ENCODE data around the gene IGFBP1. TPM values are rescaled to one million over a fixed set of nuclear protein-coding genes. Genes with fewer than 3 reads are reported as not detected.

The IGFBP1 gene
- total and polyA plus RNA-seq, 9 of the 15 experiments (the other 6 are each of a cell fraction or from before 2014, with no cell fraction given) = not detected

GRCh38 chr7:45898222-45898621, 9.9 kb downstream of the IGFBP1 start:
- Histone ChIP-seq H2AFZ (ENCODE audit: low read depth, low read length) (no peak overlapping the region), H3K9me1 (ENCODE audit: control insufficient read depth, insufficient read depth, low read length) (no peaks in the 10 kb centered on the region), H3K4me1 (replicated peaks in 1 of 2; ENCODE audit: control insufficient read depth in 2 of 2, insufficient read depth in 2 of 2, low read length in 2 of 2) (no peaks in the 10 kb centered on the region), H4K20me1 (replicated peaks; ENCODE audit: control insufficient read depth, insufficient read depth, low read length) (no peaks in the 10 kb centered on the region), H3K27me3 (ENCODE audit: control insufficient read depth in 2 of 2, insufficient read depth in 2 of 2, low read length in 2 of 2) (no peaks in the 10 kb centered on the region), H3K9ac (ENCODE audit: insufficient read depth in 1 of 2, low read depth in 2 of 2, low read length in 2 of 2) (no peak overlapping the region), H3K4me3 (no peak overlapping the region), H3K9me3 (replicated peaks; ENCODE audit: control insufficient read depth, insufficient read depth, low read depth, low read length) (no peaks in the 10 kb centered on the region), H3K36me3 (ENCODE audit: control insufficient read depth, insufficient read depth, low read length) (no peaks in the 10 kb centered on the region), H3K79me2 (ENCODE audit: control insufficient read depth, insufficient read depth, low read length) (no peaks in the 10 kb centered on the region), H3K27ac (ENCODE audit: extremely low read depth, low read depth, low read length) (no peak overlapping the region), H3K4me2 (ENCODE audit: insufficient read depth, low read length) (no peak overlapping the region)
- POLR2A ChIA-PET = no interaction called here
- intact Hi-C loops (cut with micrococcal nuclease) (no loop called here), in situ Hi-C loops (cut with MboI) (no loop called here)
- BruUV-seq (replicated peaks) = no TSS peak
- DNase-seq (ENCODE audit: extremely low read depth in 1 of 4, low spot score in 3 of 4) = no peak
- 0% methylated on average over 2 of the region's 2 CpGs for WGBS (ENCODE audit: insufficient coverage, low coverage, missing lambda C conversion rate)
- ATAC-seq = no peak
- TF ChIP-seq, protein P1, sequence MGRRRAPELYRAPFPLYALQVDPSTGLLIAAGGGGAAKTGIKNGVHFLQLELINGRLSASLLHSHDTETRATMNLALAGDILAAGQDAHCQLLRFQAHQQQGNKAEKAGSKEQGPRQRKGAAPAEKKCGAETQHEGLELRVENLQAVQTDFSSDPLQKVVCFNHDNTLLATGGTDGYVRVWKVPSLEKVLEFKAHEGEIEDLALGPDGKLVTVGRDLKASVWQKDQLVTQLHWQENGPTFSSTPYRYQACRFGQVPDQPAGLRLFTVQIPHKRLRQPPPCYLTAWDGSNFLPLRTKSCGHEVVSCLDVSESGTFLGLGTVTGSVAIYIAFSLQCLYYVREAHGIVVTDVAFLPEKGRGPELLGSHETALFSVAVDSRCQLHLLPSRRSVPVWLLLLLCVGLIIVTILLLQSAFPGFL (CRISPR knock-in tag; IDR thresholded peaks at IDR 0.05) = no peak
- TF ChIP-seq JUNB (CRISPR knock-in tag; conservative IDR thresholded peaks at IDR 0.05) (no peak), STAG1 (CRISPR knock-in tag; IDR thresholded peaks at IDR 0.05; ENCODE audit: borderline replicate concordance) (no peak), POLR2H (tag; IDR thresholded peaks at IDR 0.05; ENCODE audit: low read depth) (no peak)
- CTCF ChIA-PET (ENCODE audit: low intra/inter-chr PET ratio) = no interaction called here
- no peak for FAIRE-seq

DNA sequence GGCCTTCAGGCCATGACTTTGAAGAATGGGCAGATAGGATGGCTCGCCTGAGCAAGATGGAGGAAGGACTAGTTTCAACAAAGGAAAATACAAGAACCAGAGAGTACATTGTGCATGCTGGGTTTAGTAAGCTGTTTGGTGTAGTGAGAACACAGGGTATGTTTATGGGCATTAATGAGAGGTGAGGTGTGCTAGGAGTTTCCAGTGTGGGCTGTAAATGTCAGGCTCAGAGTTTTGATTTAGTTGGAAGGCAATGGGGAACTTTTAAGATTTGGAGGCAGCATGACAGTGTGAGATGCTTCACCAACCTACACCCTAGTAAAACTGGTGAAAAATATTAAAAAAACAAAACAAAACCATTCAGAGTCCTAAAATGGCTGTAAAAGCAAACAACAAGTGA, 13.3 kb downstream of the IGFBP1 start:
- no peaks in the 10 kb centered on the region for H3K9me3 ChIP-seq (replicated peaks; ENCODE audit: control insufficient read depth, insufficient read depth, low read depth, low read length)
- no peak overlapping the region for H3K4me2 ChIP-seq (ENCODE audit: insufficient read depth, low read length)
- TF ChIP-seq TCFL5 (CRISPR knock-in tag; conservative IDR thresholded peaks at IDR 0.05) (no peak), U2AF1 (optimal IDR thresholded peaks at IDR 0.05; ENCODE audit: low read depth, low read length) (no peak), FOXM1 (IDR thresholded peaks at IDR 0.05; ENCODE audit: low read depth) (no peak), FOXM1 (CRISPR knock-in tag; IDR thresholded peaks at IDR 0.05; ENCODE audit: low read depth) (no peak), FIP1L1 (IDR thresholded peaks at IDR 0.05; ENCODE audit: low read depth, low read length, poor library complexity, severe bottlenecking) (no peak), USF1 (CRISPR knock-in tag; IDR thresholded peaks at IDR 0.05) (no peak), IRF9 (tag; IDR thresholded peaks at IDR 0.05) (no peak)
- no peak overlapping the region for H3K9ac ChIP-seq (ENCODE audit: insufficient read depth in 1 of 2, low read depth in 2 of 2, low read length in 2 of 2)
- no peaks in the 10 kb centered on the region for H3K36me3 ChIP-seq (ENCODE audit: control insufficient read depth, insufficient read depth, low read length)
- no peak overlapping the region for H2AFZ ChIP-seq (ENCODE audit: low read depth, low read length)
- 4% methylated on average over 1 of the region's 1 CpG for WGBS (ENCODE audit: insufficient coverage, low coverage, missing lambda C conversion rate)
- no peaks in the 10 kb centered on the region for H3K4me1 ChIP-seq (replicated peaks in 1 of 2; ENCODE audit: control insufficient read depth in 2 of 2, insufficient read depth in 2 of 2, low read length in 2 of 2)
- CTCF ChIA-PET (ENCODE audit: low intra/inter-chr PET ratio) = no interaction called here
- DNase-seq (ENCODE audit: extremely low read depth in 1 of 4, low spot score in 3 of 4) (no peak), ATAC-seq (no peak), FAIRE-seq (no peak)
- no TSS peak for BruUV-seq (replicated peaks)
- no peak overlapping the region for H3K27ac ChIP-seq (ENCODE audit: extremely low read depth, low read depth, low read length)
- H3K4me3 ChIP-seq = no peak overlapping the region
- intact Hi-C loops (cut with micrococcal nuclease) (no loop called here), in situ Hi-C loops (cut with MboI) (no loop called here)
- no peaks in the 10 kb centered on the region for H3K9me1 ChIP-seq (ENCODE audit: control insufficient read depth, insufficient read depth, low read length)
- H4K20me1 ChIP-seq (replicated peaks; ENCODE audit: control insufficient read depth, insufficient read depth, low read length) = no peaks in the 10 kb centered on the region
- no peaks in the 10 kb centered on the region for H3K79me2 ChIP-seq (ENCODE audit: control insufficient read depth, insufficient read depth, low read length)
- POLR2A ChIA-PET = interaction anchor here (0.6 kb wide), 1 partner anchor 1941 kb away, joined by 4 read pairs; no protein-coding TSS in a partner anchor
- no peaks in the 10 kb centered on the region for H3K27me3 ChIP-seq (ENCODE audit: control insufficient read depth in 2 of 2, insufficient read depth in 2 of 2, low read length in 2 of 2)

Data from K562 (cell line).